ENCODE results near the gene DEF6.

Gene DEF6

GRCh38 chr6:35265523-35265922, 32.1 kb upstream of the DEF6 start:
- in situ Hi-C loops (cut with MboI; ENCODE audit: low sequenced_read_pairs, unreplicated experiment) = no loop called here
- no peak for TF ChIP-seq CTCF (IDR thresholded peaks at IDR 0.05; ENCODE audit: borderline replicate concordance, control extremely low read depth, extremely low read depth, insufficient read depth, missing control alignments)
- no peak for DNase-seq (ENCODE audit: low spot score)

- DNase-seq (ENCODE audit: low spot score) = no peak
- no peak for TF ChIP-seq CTCF (IDR thresholded peaks at IDR 0.05; ENCODE audit: borderline replicate concordance, control extremely low read depth, extremely low read depth, insufficient read depth, missing control alignments)
- in situ Hi-C loops (cut with MboI; ENCODE audit: low sequenced_read_pairs, unreplicated experiment) = no loop called here
Measured at GRCh38 chr6:35267446-35267845, 30.2 kb upstream of the DEF6 start.

- no peak for DNase-seq (ENCODE audit: low spot score)
- in situ Hi-C loops (cut with MboI; ENCODE audit: low sequenced_read_pairs, unreplicated experiment) = no loop called here
- no peak for TF ChIP-seq CTCF (IDR thresholded peaks at IDR 0.05; ENCODE audit: borderline replicate concordance, control extremely low read depth, extremely low read depth, insufficient read depth, missing control alignments)
Measured at GRCh38 chr6:35267897-35268296, 29.7 kb upstream of the DEF6 start.

- no peak for TF ChIP-seq CTCF (IDR thresholded peaks at IDR 0.05; ENCODE audit: borderline replicate concordance, control extremely low read depth, extremely low read depth, insufficient read depth, missing control alignments)
- in situ Hi-C loops (cut with MboI; ENCODE audit: low sequenced_read_pairs, unreplicated experiment) = no loop called here
Measured at GRCh38 chr6:35272005-35272404, 25.6 kb upstream of the DEF6 start.

GRCh38 chr6:35273822-35274559, 23.6 kb upstream of the DEF6 start:
- no peak for DNase-seq (ENCODE audit: low spot score)
- in situ Hi-C loops (cut with MboI; ENCODE audit: low sequenced_read_pairs, unreplicated experiment) = no loop called here
- TF ChIP-seq CTCF (IDR thresholded peaks at IDR 0.05; ENCODE audit: borderline replicate concordance, control extremely low read depth, extremely low read depth, insufficient read depth, missing control alignments) = no peak

More at GRCh38 chr6:35272005-35272404, 25.6 kb upstream of the DEF6 start:
- no peak for DNase-seq (ENCODE audit: low spot score)

- no peak for DNase-seq (ENCODE audit: low spot score)
- TF ChIP-seq CTCF (IDR thresholded peaks at IDR 0.05; ENCODE audit: borderline replicate concordance, control extremely low read depth, extremely low read depth, insufficient read depth, missing control alignments) = no peak
- in situ Hi-C loops (cut with MboI; ENCODE audit: low sequenced_read_pairs, unreplicated experiment) = no loop called here
Measured at GRCh38 chr6:35275744-35276260, 21.8 kb upstream of the DEF6 start.

Data from GM13976 (cell line).